PFSK-1 (cell line): Measurements from ENCODE around the gene TMEM138.

ENCODE experiments used
- SIN3A ChIP-seq: IDR thresholded peaks from 2 replicates; pipeline ENCODE4 v1.6.1; 2012; ENCODE audit warnings: mild to moderate bottlenecking, low read length, moderate library complexity, borderline replicate concordance; ENCODE audit not compliant: insufficient read depth
- TF ChIP-seq, protein P1 (sequence below), 2 experiments: IDR thresholded peaks; 2 replicates each; pipeline versions ENCODE4 v1.6.1 to v1.8.0; 2011 to 2012; ENCODE audit warnings: low read depth in 2 of 2, low read length in 2 of 2, control low read depth in 1 of 2, inconsistent platforms in 1 of 2, mild to moderate bottlenecking in 1 of 2, moderate library complexity in 1 of 2; ENCODE audit not compliant: insufficient read depth in 1 of 2

DNA sequence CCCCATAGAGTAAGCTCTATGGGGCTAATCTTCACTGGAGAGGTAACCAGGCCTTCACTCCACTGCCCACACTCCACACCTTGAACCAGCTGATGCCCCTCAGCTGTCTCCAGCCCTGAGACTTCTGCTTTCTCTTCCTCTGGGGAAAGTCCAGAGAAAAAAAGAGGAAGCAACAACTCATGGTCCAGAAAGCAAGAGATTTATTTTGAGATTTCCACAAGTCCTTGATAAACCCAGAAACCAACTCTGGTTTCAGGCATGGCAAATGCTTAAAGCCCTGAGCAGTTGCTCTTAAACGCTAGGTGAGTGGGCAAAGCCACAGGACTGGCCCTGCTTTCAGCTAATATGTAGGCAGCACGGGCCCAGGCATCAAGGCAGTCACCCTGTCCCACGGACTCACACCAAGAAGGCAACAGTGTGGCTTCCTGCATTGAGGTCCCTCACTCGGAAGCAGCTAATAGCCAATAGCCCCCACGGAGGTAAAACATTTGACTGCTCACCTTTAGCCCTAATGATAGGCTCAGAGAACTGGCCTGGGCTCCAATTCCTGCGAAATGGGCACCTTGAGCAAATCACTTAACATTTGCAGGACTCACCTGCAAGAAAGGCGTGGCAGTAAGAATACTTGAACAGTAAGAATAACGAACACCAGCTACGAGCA, 4.8 kb upstream of the TMEM138 start:
- TF ChIP-seq, protein P1, sequence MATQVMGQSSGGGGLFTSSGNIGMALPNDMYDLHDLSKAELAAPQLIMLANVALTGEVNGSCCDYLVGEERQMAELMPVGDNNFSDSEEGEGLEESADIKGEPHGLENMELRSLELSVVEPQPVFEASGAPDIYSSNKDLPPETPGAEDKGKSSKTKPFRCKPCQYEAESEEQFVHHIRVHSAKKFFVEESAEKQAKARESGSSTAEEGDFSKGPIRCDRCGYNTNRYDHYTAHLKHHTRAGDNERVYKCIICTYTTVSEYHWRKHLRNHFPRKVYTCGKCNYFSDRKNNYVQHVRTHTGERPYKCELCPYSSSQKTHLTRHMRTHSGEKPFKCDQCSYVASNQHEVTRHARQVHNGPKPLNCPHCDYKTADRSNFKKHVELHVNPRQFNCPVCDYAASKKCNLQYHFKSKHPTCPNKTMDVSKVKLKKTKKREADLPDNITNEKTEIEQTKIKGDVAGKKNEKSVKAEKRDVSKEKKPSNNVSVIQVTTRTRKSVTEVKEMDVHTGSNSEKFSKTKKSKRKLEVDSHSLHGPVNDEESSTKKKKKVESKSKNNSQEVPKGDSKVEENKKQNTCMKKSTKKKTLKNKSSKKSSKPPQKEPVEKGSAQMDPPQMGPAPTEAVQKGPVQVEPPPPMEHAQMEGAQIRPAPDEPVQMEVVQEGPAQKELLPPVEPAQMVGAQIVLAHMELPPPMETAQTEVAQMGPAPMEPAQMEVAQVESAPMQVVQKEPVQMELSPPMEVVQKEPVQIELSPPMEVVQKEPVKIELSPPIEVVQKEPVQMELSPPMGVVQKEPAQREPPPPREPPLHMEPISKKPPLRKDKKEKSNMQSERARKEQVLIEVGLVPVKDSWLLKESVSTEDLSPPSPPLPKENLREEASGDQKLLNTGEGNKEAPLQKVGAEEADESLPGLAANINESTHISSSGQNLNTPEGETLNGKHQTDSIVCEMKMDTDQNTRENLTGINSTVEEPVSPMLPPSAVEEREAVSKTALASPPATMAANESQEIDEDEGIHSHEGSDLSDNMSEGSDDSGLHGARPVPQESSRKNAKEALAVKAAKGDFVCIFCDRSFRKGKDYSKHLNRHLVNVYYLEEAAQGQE (IDR thresholded peaks at IDR 0.05; ENCODE audit: insufficient read depth in 1 of 2, low read depth in 2 of 2, low read length in 2 of 2): no peak
- no peak for TF ChIP-seq SIN3A
